ENCODE data around the gene LRCH4.

DNA sequence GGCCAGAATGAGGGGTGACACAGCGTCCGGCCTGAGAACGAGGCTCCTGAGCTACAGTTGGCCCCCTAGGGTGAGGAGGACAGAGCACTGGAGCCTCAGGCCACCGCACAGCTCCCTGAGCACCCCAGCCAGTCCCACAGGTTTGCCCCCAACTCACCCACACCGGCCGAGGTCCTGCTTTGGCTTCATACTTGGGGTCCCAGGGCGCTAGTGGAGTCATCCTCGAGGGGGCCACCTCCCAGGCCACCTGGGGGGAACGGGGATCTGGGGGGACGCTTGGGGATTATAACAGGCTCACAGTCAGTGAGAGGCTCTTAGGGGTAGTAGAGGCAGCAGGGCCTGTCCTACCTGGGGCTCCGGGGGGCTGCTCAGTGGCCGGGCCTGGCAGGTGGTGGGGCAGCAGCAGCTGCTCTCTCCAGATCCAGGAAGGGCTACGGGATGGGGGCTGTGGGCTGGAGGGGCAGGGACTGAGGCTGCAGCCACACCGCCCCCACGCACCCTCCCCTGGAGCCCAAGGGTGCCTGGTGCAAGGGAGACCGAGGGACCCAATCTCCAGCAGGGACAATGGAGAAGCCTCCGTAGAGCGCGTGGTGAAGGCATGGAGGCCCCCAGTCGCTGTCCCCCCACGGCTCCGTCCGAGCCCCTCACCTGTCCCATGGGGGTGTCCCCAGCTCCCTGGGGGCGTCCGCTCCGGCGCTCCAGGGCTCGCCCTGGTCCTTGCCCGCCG, 12.8 kb downstream of the LRCH4 start:
- TF ChIP-seq, protein P1, sequence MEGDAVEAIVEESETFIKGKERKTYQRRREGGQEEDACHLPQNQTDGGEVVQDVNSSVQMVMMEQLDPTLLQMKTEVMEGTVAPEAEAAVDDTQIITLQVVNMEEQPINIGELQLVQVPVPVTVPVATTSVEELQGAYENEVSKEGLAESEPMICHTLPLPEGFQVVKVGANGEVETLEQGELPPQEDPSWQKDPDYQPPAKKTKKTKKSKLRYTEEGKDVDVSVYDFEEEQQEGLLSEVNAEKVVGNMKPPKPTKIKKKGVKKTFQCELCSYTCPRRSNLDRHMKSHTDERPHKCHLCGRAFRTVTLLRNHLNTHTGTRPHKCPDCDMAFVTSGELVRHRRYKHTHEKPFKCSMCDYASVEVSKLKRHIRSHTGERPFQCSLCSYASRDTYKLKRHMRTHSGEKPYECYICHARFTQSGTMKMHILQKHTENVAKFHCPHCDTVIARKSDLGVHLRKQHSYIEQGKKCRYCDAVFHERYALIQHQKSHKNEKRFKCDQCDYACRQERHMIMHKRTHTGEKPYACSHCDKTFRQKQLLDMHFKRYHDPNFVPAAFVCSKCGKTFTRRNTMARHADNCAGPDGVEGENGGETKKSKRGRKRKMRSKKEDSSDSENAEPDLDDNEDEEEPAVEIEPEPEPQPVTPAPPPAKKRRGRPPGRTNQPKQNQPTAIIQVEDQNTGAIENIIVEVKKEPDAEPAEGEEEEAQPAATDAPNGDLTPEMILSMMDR (conservative IDR thresholded peaks at IDR 0.05; ENCODE audit: low read depth, low read length): no peak
- TF ChIP-seq EZH2 (IDR thresholded peaks at IDR 0.05; ENCODE audit: borderline replicate concordance, low read depth, low read length, poor library complexity, severe bottlenecking): no peak

All from A673 (cell line).